Gastroesophageal sphincter (tissue), 3 donors: ENCODE data around the gene CACNA1E.

ENCODE experiments used
- POLR2A ChIP-seq, 2 donors: fragments of 450-650 bp; IDR thresholded peaks; one replicate each; pipeline ENCODE4 v1.6.1; 2017; ENCODE audit warnings: antibody characterized with exemption in 2 of 2, mild to moderate bottlenecking in 2 of 2, moderate library complexity in 1 of 2
- TF ChIP-seq, protein P1 (sequence below), 4 experiments: fragments of 200-600 bp in 2 of 4; fragments of 450-650 bp in 2 of 4; sonication (generic) in 1 of 4; IDR thresholded peaks; one replicate each; pipeline ENCODE4 v1.5.1; 2017 to 2019; ENCODE audit warnings: antibody characterized with exemption in 4 of 4, mild to moderate bottlenecking in 2 of 4, moderate library complexity in 2 of 4

DNA sequence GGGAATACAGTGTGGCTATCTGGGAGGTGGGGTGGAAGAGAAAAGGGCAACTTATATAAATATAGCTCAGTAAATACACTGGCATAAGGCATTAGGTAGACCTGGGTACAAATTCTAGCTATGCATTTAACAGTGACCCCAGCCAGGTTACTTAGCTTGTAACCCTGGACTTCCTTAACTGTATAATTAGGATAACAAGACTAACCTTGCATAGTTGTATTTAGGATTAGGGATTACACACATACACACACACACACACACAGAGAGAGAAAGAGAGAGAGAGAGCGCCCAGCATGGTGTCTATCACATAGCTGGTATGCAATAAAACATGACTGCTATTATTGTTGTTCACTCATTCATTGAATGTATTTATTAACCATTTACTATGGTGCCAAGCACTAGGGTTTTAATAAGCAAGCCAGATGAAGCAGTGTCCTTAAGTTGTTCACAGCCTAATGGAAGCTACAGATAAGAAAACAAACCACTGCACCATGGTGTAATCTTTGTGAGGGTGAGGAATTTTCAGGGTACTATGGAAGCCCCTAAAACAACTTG is 326.8 kb downstream of the CACNA1E start:
- TF ChIP-seq POLR2A (IDR thresholded peaks at IDR 0.05) = no peak
- TF ChIP-seq, protein P1, sequence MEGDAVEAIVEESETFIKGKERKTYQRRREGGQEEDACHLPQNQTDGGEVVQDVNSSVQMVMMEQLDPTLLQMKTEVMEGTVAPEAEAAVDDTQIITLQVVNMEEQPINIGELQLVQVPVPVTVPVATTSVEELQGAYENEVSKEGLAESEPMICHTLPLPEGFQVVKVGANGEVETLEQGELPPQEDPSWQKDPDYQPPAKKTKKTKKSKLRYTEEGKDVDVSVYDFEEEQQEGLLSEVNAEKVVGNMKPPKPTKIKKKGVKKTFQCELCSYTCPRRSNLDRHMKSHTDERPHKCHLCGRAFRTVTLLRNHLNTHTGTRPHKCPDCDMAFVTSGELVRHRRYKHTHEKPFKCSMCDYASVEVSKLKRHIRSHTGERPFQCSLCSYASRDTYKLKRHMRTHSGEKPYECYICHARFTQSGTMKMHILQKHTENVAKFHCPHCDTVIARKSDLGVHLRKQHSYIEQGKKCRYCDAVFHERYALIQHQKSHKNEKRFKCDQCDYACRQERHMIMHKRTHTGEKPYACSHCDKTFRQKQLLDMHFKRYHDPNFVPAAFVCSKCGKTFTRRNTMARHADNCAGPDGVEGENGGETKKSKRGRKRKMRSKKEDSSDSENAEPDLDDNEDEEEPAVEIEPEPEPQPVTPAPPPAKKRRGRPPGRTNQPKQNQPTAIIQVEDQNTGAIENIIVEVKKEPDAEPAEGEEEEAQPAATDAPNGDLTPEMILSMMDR (IDR thresholded peaks at IDR 0.05) = no peak
